Measurements from ENCODE around the gene CALN1.

CALN1 gene

DNA sequence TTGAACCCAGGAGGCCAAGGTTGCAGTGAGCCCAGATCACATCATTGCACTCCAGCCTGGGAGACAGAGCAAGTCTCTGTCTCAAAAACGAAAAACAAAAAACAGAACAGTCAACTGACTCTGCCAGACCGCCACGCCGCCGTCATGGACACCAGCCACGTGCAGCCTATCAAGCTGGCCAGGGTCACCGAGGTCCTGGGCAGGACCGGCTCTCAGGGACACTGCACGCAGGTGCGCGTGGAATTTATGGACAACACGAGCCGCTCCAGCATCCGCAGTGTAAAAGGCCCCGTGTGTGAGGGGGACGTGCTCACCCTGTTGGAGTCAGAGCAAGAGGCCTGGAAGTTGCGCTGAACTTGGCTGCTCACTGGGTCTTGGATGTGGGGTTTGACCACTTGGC is 470.0 kb downstream of the CALN1 start:
- no peak overlapping the region for H3K27ac ChIP-seq (ENCODE audit: low read length)
- no peaks in the 10 kb centered on the region for H3K9me3 ChIP-seq (ENCODE audit: insufficient read depth, low read length)
- H3K4me3 ChIP-seq (ENCODE audit: low read length), result no peak overlapping the region
- no peak overlapping the region for H3K4me2 ChIP-seq (ENCODE audit: low read length)
- no peak for TF ChIP-seq EZH2phosphoT487 (IDR thresholded peaks at IDR 0.05; ENCODE audit: low read depth)
- TF ChIP-seq, protein P1, sequence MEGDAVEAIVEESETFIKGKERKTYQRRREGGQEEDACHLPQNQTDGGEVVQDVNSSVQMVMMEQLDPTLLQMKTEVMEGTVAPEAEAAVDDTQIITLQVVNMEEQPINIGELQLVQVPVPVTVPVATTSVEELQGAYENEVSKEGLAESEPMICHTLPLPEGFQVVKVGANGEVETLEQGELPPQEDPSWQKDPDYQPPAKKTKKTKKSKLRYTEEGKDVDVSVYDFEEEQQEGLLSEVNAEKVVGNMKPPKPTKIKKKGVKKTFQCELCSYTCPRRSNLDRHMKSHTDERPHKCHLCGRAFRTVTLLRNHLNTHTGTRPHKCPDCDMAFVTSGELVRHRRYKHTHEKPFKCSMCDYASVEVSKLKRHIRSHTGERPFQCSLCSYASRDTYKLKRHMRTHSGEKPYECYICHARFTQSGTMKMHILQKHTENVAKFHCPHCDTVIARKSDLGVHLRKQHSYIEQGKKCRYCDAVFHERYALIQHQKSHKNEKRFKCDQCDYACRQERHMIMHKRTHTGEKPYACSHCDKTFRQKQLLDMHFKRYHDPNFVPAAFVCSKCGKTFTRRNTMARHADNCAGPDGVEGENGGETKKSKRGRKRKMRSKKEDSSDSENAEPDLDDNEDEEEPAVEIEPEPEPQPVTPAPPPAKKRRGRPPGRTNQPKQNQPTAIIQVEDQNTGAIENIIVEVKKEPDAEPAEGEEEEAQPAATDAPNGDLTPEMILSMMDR (IDR thresholded peaks at IDR 0.05; ENCODE audit: low read depth, low read length), result no peak
- H2AFZ ChIP-seq (ENCODE audit: low read depth, low read length), result no peak overlapping the region
- H3K36me3 ChIP-seq (replicated peaks; ENCODE audit: low read depth, low read length), result no peaks in the 10 kb centered on the region
- no peak overlapping the region for H3K9ac ChIP-seq (ENCODE audit: low read length)
- H3K79me2 ChIP-seq (ENCODE audit: low read length), result no peaks in the 10 kb centered on the region
- no peaks in the 10 kb centered on the region for H3K27me3 ChIP-seq (ENCODE audit: low read depth, low read length)
- no peaks in the 10 kb centered on the region for H3K4me1 ChIP-seq (ENCODE audit: low read length)
- no peaks in the 10 kb centered on the region for H4K20me1 ChIP-seq (ENCODE audit: insufficient read depth, low read length)

DNA sequence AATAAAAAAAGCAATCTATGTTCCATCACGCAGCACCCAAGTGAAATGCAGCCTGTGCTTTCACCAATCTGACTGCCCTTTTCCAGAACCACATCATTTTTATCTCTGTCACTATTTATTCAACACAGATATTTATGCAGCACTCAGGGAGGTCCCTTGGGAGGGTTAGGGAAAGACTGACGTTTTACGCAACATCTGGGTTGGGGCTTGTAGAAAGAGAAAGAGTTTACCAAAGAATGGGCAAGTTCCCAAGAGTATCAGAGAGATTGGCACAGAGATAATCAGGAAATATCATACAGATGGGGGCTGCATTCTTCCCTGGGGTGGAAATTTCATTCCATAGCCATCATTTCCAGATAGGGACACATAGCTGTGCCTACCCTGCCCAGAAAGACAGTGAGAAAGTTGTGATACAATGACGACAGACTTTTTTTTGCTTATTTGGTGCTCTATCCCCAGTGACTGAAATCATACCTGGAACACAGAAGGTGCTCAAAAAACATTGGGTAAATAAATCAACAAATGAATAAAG is 474.2 kb downstream of the CALN1 start:
- no peaks in the 10 kb centered on the region for H3K4me1 ChIP-seq (ENCODE audit: low read length)
- H4K20me1 ChIP-seq (ENCODE audit: insufficient read depth, low read length), result no peaks in the 10 kb centered on the region
- H3K36me3 ChIP-seq (replicated peaks; ENCODE audit: low read depth, low read length), result no peaks in the 10 kb centered on the region
- no peak overlapping the region for H3K27ac ChIP-seq (ENCODE audit: low read length)
- no peak overlapping the region for H3K4me3 ChIP-seq (ENCODE audit: low read length)
- TF ChIP-seq EZH2phosphoT487 (IDR thresholded peaks at IDR 0.05; ENCODE audit: low read depth), result no peak
- TF ChIP-seq, protein P1 (IDR thresholded peaks at IDR 0.05; ENCODE audit: low read depth, low read length), result no peak
- H3K27me3 ChIP-seq (ENCODE audit: low read depth, low read length), result no peaks in the 10 kb centered on the region
- no peaks in the 10 kb centered on the region for H3K9me3 ChIP-seq (ENCODE audit: insufficient read depth, low read length)
- H3K4me2 ChIP-seq (ENCODE audit: low read length), result no peak overlapping the region
- H2AFZ ChIP-seq (ENCODE audit: low read depth, low read length), result no peak overlapping the region
- no peak overlapping the region for H3K9ac ChIP-seq (ENCODE audit: low read length)
- no peaks in the 10 kb centered on the region for H3K79me2 ChIP-seq (ENCODE audit: low read length)

DNA sequence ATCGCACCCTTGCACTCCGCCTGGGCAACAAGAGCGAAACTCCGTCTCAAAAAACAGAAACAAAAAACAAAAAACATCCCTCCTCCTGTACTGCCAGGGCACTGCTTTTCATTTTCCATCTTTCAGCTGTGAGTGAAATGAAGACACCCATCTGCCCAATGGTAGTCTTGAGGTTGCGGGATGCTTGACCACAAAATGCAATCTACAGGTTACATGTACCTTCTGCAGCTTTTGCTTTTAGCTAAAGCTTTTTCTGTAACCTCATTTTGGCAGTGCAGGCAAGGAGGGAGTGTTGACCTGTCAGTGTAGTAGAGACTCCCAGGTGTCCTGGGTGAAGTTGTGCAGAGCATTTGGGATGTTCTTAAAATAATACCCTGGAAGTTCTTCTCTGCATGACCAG is 476.5 kb downstream of the CALN1 start:
- H3K9me3 ChIP-seq (ENCODE audit: insufficient read depth, low read length), result peaks cover 2% of the 10 kb centered on the region; the same call in 1 of the 2 replicates
- no peaks in the 10 kb centered on the region for H3K79me2 ChIP-seq (ENCODE audit: low read length)
- no peak overlapping the region for H3K9ac ChIP-seq (ENCODE audit: low read length)
- no peak overlapping the region for H3K27ac ChIP-seq (ENCODE audit: low read length)
- H3K27me3 ChIP-seq (ENCODE audit: low read depth, low read length), result no peaks in the 10 kb centered on the region
- TF ChIP-seq, protein P1 (IDR thresholded peaks at IDR 0.05; ENCODE audit: low read depth, low read length), result no peak
- TF ChIP-seq EZH2phosphoT487 (IDR thresholded peaks at IDR 0.05; ENCODE audit: low read depth), result no peak
- H3K4me2 ChIP-seq (ENCODE audit: low read length), result no peak overlapping the region
- H3K4me3 ChIP-seq (ENCODE audit: low read length), result no peak overlapping the region
- no peaks in the 10 kb centered on the region for H3K4me1 ChIP-seq (ENCODE audit: low read length)
- no peak overlapping the region for H2AFZ ChIP-seq (ENCODE audit: low read depth, low read length)
- H4K20me1 ChIP-seq (ENCODE audit: insufficient read depth, low read length), result no peaks in the 10 kb centered on the region
- no peaks in the 10 kb centered on the region for H3K36me3 ChIP-seq (replicated peaks; ENCODE audit: low read depth, low read length)

DNA sequence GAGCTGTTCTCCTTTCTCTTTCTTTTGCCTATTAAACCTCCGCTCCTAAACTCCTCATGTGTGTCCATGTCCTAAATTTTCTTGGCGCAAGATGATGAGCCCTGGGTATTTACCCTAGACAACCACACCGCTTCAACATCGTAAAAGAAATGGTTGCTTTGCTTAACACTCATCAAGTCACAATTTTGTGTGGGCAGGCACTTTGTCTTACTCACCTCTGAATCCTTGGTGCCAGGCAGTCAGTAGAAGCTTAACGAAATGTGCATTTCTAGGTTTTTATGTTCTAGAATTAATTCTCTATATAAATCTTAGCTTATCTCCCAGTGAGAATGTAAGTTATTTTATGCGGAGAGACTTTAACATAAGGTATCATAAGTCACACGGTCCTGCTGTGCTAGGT is 478.7 kb downstream of the CALN1 start:
- H3K4me1 ChIP-seq (ENCODE audit: low read length), result no peaks in the 10 kb centered on the region
- H3K27me3 ChIP-seq (ENCODE audit: low read depth, low read length), result no peaks in the 10 kb centered on the region
- no peaks in the 10 kb centered on the region for H3K36me3 ChIP-seq (replicated peaks; ENCODE audit: low read depth, low read length)
- H4K20me1 ChIP-seq (ENCODE audit: insufficient read depth, low read length), result no peaks in the 10 kb centered on the region
- TF ChIP-seq, protein P1 (IDR thresholded peaks at IDR 0.05; ENCODE audit: low read depth, low read length), result no peak
- H3K27ac ChIP-seq (ENCODE audit: low read length), result no peak overlapping the region
- no peak overlapping the region for H2AFZ ChIP-seq (ENCODE audit: low read depth, low read length)
- H3K4me2 ChIP-seq (ENCODE audit: low read length), result no peak overlapping the region
- no peak overlapping the region for H3K4me3 ChIP-seq (ENCODE audit: low read length)
- H3K79me2 ChIP-seq (ENCODE audit: low read length), result no peaks in the 10 kb centered on the region
- no peak overlapping the region for H3K9ac ChIP-seq (ENCODE audit: low read length)
- H3K9me3 ChIP-seq (ENCODE audit: insufficient read depth, low read length), result peaks cover 4% of the 10 kb centered on the region; the same call in 1 of the 2 replicates
